ENCODE measurements around the gene GPHN.
"Not testable (repeated sequence)": the region's sequence is repeated elsewhere in the genome, so short reads cannot be mapped to it uniquely, and the experiment has no call there.

GPHN gene

DNA sequence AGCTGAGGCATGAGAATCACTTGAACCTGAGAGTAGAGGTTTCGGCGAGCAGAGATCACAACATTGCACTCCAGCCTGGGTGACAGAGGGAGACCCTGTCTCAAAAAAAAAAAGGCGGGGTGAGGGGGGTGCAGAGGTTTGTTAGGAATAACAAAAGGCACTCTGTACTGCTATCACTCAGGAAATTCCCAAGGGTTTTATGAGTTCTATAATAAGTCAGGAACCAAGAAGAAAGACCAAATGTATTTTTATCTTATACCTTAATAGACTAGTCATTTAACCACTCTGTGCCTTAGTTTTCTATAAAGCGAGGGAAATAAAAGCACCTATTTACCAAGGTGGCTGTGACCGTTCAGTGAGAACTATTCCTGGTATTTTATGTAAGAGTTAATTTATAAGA lies 319.2 kb downstream of the GPHN start:
- no peak for DNase-seq

DNA sequence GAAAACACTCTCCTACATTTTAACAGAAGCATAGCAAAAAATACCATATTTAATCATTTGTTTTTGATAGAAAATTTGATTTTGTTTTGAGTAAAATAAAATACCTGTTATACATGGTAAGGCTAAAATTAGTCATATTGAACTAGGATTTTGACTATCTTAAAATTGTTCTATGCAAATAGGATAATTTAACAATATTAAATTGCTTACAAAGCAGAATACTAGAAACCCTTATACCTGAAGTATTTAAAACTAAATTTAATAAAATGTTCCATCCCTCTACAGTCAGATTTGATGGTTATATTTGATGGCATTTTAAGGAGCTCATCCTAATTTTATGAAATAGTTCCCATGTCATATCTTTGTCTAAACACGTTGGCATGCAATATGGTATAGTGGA lies 323.2 kb downstream of the GPHN start:
- no peak for DNase-seq

DNA sequence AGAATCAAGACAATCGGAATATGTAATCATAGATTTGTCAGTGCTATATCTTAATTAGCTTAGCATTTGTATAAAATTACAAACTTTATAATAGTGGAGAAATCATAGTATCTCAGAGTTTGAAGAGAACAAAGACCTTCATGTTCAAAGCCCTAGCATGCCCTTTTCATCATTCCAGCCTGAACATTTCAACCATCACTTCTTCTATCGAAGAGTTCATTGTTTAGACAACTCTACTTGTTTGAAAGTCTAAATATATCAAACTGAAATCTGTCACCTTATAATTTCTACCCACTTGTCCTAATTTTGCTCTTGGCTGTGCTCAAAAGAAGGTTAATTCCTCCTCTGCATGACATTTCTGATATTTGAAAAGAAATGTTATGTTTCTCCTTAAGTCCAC lies 325.9 kb downstream of the GPHN start:
- no peak for DNase-seq

DNA sequence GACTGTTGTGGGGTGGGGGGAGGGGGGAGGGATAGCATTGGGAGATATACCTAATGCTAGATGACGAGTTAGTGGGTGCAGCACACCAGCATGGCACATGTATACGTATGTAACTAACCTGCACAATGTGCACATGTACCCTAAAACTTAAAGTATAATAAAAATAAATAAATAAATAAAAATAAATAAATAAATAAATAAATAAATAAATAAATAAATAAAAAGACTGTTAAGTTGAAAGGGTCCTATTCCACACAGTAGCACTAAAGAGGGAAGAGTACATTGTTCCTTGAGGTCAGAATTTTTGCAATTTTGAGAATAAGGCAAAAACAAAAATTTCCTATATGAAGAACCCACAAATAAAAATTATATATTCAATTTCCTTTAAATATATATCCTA lies 329.5 kb downstream of the GPHN start:
- DNase-seq: not testable (repeated sequence)

DNA sequence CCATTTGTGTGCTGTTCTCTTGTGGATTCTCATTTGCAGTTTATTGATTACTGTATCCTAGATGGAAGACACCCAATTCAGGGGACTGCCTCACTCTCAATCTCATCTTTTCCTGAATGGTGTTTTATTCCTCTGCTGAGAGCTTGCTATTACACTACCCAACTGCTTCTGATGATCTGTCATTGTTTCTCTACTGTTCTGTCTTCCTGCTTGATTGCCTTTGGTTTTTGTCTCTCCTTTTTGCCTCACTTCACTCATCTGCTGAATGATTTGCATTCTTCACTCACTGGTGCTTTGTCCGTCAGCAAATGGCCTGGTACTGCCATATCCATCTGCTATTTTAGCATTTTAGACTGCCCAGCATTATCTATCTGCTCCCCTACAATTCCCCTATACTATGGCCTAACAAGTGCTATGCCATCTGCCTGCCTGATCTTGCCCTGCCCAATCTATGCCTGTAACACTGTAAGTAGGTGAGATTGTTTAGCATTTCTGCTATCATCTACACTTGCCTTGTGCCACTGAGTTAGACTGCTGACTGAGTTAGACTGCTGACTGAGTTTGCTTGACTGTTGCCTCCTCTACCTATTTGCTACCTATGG lies 335.1 kb downstream of the GPHN start:
- peak; percentile 14 for DNase-seq

DNA sequence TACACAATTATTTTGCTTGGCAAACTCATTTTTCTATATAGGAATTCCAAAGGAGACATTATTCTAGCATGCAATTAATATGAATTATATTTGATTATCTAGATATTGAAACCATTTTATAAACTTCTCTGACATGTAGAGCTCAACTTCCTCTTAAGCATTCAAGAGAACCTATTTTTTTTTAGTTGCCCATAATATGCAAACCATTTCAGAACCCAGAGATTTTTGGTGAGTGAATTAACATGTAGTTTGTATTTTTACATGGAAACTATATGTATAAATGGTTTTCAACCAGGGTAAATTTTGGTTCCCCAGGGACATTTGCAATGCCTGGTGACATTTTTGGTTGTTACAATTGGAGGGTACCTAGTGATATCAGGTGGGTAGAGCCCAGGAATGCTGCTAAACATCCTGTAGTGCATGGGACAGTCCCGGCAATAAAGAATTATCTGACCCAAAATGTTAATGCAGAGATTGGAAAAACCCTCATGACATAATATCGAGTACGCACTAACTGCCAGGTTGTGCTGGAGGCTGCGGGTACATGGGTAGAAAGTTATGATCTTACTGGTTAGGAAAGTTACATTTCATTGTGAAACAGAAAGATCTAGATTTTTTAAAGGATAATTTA lies 342.4 kb downstream of the GPHN start:
- DNase-seq: no peak

DNA sequence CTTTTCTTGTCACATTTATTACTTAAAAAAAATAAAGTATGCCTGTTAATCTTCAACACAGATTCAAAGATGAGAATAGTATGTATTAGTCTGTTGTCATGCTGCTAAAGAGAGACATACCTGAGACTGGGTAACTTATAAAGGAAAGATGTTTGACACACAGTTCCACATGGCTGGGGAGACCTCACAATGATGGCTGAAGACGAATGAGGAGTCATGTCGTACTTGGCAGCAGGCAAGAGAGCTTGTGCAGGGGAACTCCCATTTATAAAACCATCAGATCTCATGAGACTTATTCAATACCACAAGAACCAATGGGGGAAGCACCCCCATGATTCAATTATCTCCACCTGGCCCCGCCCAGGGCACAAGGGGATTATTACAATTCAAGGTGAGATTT lies 345.4 kb downstream of the GPHN start:
- DNase-seq: no peak

DNA sequence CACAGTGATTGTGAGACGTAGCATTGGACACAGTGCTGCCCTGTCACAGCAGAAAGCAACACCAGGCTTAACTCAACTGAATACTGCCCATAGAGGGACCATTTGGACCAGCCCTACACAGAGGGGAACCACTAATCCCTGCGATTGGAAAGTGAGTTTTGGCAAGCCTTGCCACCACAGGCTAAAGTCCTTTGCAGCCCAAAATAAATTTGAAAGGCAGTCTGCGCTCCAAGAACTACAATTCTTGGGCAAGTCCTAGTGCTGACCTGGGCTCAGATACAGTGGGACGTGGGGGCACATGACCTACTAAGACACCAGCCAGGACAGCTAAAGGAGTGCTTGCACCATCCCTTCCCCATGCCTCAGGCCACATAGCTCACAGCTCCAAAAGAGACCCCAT lies 349.9 kb downstream of the GPHN start:
- DNase-seq: no peak

DNA sequence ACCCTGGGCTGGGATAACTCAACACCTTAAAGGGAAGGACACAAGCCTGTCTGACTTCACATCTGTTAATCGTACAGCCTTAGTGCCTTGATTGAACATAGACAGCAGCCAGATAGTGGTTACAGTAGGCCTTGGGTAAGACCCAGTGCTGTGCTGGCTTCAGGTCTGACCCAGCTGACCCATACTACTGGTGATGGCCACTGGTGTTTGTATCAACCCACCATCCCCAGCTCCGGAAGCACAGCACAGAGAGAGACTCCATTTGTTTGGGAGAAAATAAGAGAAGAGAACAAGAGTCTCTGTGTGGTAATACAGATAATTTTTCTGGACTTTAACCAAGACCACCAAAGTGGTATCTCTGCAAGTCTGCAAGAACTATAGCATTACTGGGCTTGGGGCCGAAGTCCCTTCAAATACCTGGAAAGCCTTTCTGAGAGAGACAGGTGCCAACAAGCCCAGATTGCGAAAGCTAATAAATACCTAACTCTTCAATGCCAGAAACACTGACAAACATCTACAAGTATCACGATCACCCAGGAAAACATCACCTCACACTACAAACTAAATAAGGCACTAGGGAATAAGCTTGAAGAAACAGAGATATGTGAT lies 351.2 kb downstream of the GPHN start:
- DNase-seq: no peak

DNA sequence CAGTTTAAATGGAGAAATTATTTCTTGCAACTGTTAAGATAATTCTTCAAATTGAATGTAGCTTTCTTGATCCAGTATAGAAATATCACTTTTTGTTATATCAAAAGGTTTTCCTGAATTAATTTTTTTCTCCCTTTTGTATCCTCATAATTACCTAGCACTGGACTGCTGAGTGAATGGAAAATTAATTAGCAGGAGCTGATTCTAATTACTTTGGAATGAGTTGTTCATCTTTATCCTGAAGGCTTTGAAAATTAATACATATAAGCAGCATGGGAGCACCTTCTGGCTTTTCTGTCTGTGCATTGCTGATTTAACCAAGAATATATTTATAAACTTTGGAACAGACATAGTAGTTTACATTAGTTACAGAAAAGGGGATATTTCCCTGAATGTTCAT lies 373.6 kb downstream of the GPHN start:
- no peak for DNase-seq

DNA sequence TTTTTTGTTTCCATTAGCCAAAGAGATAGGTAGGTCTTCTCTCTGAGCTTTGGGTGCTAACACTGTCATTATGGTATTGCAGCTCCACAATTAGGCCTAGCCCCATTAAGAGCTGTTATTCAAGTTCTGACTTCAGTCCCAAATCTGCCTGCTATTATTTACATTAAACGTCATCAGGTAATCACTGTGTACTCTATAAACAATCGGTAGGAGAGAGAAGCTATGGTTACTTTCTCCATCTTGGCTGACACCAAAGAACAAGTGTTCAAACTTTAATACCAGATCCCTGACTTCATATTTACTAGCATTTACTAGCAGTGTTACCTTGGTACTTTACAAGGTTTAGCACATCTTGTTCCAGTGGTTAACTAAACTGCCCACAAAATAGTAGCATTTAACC lies 376.2 kb downstream of the GPHN start:
- no peak for DNase-seq

DNA sequence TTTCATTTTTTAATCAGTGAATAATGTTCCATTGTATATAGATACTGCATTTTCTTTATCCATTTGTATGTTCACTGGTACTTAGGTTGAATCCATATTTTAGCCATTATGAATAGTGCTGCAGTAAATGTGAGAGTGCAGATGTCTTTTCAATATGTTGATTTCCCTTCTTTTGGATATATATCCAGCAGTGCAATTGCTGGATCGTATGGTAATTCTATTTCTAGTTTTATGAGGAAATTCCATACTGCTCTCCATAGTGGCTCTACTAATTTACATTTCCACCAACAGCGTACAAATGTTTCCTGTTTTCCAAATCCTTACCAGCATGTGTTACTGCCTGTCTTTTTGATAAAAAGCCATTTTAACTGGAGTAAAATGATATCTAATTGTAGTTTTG lies 392.8 kb downstream of the GPHN start:
- no peak for DNase-seq

DNA sequence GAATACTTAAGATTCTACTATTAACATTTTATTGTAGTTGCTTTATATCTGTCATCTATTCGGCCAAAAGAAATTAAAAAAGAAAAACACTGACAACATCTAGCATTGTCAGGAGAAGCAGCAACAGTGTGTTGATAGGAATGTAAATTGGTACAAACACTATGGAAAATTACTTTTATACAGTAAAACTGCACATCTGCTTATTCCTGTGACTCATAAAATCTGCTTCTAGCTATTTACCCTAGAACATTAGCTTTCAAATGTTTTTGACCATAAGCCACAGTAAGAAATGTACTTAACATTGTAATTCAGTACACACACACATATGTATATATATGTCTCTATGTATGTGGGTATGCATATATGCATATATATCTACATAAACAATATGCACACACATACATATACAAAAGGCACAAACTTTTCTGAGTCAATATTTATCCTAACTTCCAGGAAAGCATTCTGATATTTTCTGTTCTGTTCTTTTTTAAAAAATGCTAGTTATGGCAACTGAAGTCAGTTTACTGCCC lies 402.4 kb downstream of the GPHN start:
- DNase-seq: no peak

DNA sequence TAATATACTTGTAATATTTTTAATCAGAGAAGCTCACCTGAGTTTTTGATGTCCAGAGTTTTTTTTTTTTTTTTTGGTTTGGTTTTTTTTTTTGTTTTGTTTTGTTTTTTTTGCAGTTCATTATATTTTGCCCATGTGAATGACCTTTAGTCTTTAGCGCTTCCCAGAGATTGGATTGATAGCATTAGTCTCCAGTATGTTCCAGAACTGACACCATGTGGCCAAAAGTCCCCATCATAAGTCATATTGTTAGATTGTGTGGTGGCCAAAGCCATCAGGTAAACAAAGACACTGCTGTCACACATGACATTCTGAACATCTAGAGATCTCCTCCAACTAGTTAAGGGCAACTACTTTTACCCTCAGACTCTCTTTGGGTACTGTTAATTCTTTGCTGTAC lies 408.5 kb downstream of the GPHN start:
- no peak for DNase-seq

DNA sequence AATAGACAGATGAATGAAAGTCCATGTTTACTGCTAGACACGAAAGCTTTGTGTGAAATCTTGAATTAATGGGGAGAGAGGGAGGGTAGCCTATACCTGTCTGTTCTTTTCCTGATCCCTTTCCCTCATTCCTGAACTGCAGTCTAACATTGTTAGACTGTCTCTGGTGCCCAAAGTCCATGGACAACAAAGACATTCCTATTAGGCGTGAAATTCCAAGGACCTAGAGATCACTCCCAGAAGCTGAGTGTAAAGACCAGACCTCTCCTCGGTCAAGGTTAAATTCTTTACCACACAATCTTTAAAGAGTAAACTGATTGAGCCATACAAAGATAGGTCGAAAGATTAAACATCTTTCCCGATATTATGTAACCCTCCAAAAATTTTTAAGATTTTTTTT lies 410.6 kb downstream of the GPHN start:
- DNase-seq: no peak

DNA sequence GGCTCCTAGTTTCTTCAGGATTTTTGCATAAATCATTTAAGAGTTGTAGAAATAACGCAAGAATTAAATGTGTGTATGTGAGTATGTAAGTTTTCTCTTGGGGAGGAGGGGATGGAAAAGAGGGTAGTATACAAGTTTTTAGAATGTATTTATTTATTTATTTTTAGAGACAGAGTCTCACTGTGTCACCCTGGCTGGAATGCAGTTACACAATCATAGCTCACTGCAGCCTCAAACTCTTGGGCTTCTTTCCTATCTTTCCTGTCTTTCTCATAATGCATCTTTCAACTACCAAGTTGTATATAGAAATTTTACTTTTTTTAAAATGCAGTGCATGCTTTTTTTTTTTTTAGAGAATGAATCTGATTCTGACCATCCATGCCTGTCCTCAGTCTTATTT lies 412.2 kb downstream of the GPHN start:
- DNase-seq: no peak

DNA sequence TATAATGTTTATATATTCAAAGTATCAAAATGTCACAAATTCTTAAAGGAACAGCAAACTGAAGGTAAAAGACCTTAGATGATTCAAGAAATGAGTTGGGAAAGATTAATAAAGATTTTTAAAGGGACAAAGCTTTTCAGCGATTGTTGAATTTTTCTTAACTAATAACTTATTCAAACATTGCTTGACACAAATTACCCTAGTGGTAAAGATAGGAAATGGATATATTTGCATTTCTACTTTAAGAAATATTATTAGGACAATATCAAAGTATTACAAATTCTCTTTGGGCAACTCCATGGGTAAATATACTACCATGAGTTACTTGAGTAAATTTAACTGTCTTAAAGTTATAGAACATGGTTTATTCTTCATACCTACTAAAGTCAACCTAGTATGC lies 415.3 kb downstream of the GPHN start:
- no peak for DNase-seq

DNA sequence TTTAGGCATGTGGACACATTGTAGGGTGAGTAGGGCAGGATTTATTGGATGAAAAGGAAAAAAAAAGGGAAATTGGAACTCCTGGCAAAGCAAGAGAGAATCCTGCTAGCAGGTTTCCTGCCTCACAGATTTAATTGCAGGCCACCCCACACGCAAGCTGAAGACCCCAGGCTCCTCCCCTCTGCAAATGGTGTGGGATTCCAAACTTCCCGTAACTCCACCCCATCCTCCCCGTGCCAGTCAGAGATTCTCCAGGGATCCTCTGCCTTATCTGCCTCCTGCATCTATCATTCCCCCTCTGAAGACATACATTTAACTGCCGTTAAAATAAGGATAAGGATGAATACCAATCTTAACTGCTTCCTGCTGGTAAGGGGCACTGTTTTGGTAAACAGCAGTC lies 431.5 kb downstream of the GPHN start:
- no peak for DNase-seq

DNA sequence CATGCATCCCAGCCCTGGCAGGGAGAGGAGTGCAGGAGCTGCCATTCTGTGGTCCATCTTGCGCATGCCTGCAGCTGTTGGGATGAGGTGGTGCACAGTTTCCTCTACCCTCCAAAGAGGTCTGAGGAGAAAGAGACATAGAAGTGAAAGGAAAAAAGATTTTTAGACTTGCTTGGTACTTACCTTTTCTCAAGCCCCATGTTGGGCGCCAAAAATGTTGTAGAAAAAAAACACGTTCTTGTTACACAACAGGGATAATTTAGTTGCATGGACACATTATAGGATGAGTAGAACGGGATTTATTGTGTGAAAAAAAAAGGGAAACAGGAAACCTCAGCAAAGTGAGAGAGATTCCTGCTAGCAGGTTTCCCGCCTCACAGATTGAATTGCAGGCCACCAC lies 436.9 kb downstream of the GPHN start:
- no peak for DNase-seq

DNA sequence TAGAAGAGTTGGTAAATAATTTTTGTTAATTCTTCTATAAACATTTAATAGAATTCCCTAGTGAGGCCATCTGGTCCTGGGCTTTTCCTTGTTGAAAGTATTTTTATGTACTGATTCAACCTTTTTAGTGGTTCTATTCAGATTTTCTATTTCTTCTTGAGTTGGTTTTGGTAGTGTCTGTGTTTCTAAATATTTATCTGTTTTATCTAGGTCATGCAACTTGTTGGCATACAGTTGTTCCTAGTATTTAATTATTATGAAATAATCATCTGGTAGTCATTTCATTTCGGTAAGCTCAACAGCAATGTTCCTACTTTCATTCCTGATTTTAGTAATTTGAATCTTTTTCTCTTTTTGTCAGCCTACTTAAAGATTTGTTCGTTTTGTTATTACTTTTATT lies 447.2 kb downstream of the GPHN start:
- DNase-seq: no peak

DNA sequence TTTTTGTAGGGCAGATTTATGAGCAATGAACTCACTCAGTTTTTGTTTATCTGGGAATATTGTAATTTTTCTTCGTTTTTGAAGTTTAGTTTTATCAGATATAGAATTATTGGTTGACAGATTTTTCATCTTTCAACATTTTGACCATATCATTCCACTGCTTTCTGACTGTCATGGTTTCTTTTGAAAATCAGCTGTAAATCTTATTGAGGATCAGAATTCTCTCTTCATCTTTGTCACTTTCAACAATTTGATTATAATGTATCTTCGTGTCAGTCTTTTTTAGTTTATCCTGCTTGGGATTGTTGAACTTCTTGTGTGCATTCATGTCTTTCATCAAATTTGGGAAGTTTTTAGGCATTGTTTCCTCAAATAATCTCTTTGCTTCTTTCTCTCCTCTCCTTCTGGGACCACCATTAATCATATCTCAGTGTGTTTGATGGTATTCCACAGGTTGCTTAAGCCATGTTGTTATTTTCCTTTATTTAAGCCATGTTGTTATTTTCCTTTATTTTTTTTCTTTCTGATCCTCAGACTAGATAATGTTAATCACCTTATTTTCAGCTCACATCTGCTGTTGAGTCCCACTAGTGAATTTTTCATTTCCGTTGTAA lies 451.6 kb downstream of the GPHN start:
- DNase-seq: no peak

DNA sequence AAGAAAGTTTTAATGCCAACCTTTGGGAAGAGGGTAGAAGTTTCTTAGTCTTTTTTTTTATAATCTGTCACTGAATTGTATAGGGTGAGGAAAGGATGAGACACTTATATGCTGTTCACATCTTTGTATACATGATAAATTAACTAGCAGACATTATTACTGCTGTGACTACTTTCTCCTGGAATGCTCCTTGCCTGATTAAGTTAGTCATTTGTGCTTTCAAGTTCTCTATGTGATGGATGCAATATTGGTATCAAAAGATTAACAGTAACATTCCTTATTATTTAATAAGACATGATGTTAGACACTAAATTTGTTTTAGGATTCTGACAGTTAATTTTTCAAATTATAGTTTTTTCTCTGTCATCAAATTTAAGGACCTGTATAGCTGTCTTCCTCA lies 457.9 kb downstream of the GPHN start:
- DNase-seq: no peak

DNA sequence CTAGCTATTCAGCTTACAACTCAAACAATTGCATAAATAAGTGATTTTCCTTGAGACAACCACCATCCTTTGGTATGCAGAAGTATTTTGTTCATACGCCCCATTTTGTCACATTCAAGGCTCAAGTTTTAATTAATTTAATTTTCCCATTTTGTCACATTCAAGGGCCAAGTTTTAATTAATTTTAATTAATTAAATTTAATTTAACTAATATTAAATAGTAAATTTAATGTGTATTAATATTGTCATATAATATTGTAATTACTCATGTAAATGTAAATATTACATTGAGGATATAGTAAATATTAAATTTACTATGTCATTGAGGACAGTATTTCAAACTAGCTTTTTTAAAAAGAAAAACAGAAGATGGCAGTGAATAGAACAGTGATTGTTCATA lies 464.5 kb downstream of the GPHN start:
- no peak for DNase-seq

DNA sequence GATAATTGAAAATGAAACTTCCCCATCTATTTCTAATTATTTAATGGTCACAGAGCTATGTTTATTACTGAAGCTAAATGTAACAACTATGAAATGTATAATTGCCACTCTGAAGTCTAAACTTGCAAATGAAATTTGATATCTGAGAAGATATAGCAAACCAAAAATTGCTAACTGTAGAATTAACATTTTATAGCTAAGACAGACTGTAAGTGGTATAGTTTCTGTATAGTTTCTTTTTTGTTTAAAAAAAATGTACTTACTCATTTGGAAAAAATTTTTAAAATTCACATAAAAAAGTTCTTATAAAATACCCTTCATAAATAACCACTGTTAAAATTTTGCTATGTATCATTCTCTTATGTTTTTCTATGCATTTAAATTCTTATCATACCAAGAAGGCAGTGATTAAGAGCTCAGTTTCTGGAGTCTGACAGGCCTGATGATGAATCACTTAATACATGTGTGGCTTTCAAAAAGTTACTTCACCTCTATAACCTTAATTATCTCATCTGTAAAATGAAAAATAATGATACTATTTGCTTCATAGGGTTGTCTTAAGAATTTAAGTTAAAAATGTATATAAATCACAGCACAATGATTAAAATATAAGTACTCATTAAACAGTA lies 466.6 kb downstream of the GPHN start:
- no peak for DNase-seq

Data from NCI-H1694 (cell line).